GM12891 (cell line): ENCODE data around the gene LOX. TPM values are rescaled to one million over a fixed set of nuclear protein-coding genes. Genes with fewer than 3 reads are reported as not detected.

Experiments
- DNase-seq: peaks from one replicate; pipeline ENCODE4 v3.0.0; 2011; ENCODE audit warnings: low spot score; ENCODE audit not compliant: insufficient read length
- FAIRE-seq: peaks from 2 replicates; lab custom pipeline; 2011; peaks lifted over from hg19 to GRCh38; lab: Jason Lieb, UNC
- PAX5 ChIP-seq: IDR thresholded peaks from 2 replicates; pipeline ENCODE4 v1.6.1; 2011; ENCODE audit warnings: low read length, moderate library complexity, mild to moderate bottlenecking; ENCODE audit not compliant: insufficient read depth, severe bottlenecking
- POLR2A ChIP-seq: IDR thresholded peaks from 2 replicates; pipeline ENCODE4 v1.6.1; 2011; ENCODE audit warnings: low read depth, low read length, control low read depth
- POLR2AphosphoS5 ChIP-seq: IDR thresholded peaks from 2 replicates; pipeline ENCODE4 v1.6.1; 2011; ENCODE audit warnings: low read depth, low read length, control low read depth
- POU2F2 ChIP-seq: IDR thresholded peaks from 2 replicates; pipeline ENCODE4 v1.6.1; 2011; ENCODE audit warnings: low read depth, mild to moderate bottlenecking, control low read depth, low read length, moderate library complexity
- SPI1 ChIP-seq: IDR thresholded peaks from 2 replicates; pipeline ENCODE4 v1.6.1; 2011; ENCODE audit warnings: low read depth, low read length, control low read depth
- TAF1 ChIP-seq: IDR thresholded peaks from 2 replicates; pipeline ENCODE4 v1.6.1; 2011; ENCODE audit warnings: low read depth, low read length, control low read depth
- polyA plus RNA-seq: library from polyadenylated mRNA; unstranded; fragments of >200 nt; gene quantifications from one replicate; pipeline ENCODE4 v1.2.1, GENCODE V29; 2012; ENCODE audit warnings: low read depth, missing spikeins, inconsistent platforms; ENCODE audit not compliant: missing spikeins

LOX gene, protein sequence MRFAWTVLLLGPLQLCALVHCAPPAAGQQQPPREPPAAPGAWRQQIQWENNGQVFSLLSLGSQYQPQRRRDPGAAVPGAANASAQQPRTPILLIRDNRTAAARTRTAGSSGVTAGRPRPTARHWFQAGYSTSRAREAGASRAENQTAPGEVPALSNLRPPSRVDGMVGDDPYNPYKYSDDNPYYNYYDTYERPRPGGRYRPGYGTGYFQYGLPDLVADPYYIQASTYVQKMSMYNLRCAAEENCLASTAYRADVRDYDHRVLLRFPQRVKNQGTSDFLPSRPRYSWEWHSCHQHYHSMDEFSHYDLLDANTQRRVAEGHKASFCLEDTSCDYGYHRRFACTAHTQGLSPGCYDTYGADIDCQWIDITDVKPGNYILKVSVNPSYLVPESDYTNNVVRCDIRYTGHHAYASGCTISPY
- polyA plus RNA-seq, result 0.19 TPM

DNA sequence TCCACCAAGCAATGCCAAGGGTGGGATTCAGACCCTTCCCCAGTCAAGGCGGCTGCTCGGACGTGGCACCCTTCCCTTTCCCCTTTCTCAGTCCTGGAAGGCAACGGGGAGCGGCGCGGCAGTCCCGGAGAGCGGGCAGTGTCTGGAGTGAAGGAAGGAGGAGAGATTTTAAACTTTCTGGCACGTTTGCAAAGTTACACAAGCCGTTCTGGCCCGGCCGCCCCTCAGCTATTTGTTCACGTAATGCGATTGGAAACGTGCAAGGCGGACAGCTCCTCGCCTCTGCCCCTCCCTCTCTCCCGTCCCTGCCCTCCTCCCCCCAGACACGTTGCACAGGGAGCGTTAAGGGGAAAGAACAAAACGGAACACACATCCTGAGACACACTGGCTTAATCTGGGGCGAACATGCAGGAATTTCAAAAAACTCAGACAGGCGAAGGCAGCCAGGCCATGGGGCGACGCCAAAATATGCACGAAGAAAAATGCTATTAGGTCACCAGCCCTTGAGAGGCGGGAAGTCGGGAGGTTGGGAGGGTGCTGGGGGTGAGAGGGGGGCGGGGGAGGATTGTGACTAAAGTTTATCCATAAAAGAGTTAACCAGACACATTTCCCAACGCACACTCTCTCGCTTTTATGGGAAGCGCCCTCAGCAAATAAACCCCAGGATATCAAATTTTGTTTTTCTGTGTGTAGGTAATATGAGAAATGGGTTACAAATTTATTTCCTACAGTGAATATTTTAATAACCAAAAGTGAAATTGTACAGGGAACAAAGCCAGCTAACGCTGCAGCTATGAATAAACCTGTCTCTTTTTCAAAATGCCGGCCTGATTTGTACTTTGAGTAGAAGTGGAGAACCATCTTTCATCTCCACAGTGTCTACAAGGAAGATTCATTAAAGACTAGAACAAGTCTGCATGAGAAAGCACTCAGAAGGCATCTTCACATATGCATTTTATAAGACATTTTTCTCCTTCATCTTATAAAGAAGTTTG lies at the start of gene LOX:
LOX (minus strand) TSS at position 144 of the 995 bp plus-strand sequence. CDS start 274 bp downstream, outside the sequence.
- no peak for TF ChIP-seq POU2F2
- TF ChIP-seq PAX5, result no peak
- no peak for TF ChIP-seq TAF1
- no peak for TF ChIP-seq SPI1
- no peak for TF ChIP-seq POLR2AphosphoS5
- no peak for TF ChIP-seq POLR2A
- DNase-seq (no peak), FAIRE-seq (peak; percentile 52)

GRCh38 chr5:122126756-122127321 lies 48.8 kb upstream of the LOX start:
- DNase-seq, result no peak
- TF ChIP-seq TAF1 (no peak), POU2F2 (no peak), SPI1 (no peak), POLR2A (no peak)
- no peak for FAIRE-seq

GRCh38 chr5:122126177-122126755 lies 48.2 kb upstream of the LOX start:
- FAIRE-seq, result no peak
- no peak for TF ChIP-seq PAX5
- no peak for TF ChIP-seq POLR2AphosphoS5
- no peak for TF ChIP-seq TAF1
- no peak for TF ChIP-seq POU2F2
- TF ChIP-seq POLR2A, result no peak
- no peak for TF ChIP-seq SPI1
- no peak for DNase-seq

DNA sequence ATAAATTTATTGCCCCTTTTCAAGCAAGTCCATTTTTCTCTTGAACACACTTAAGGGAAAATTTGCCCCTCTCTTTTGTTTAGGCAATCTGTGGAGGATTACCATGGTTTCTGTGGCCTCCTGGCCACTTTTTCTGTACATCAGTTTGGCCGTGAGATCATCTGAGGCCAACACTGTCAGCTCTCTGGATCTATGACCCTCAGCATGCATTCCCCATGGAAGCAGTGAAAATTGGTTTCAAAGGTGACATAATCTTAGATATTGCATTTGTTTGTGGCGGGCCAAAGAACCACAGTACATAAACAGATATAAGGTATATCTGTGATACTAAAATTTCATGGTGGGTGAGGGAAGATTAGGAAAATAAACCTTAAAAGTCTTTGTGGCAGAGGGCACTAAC lies 46.7 kb upstream of the LOX start:
- FAIRE-seq, result no peak
- TF ChIP-seq PAX5 (no peak), POLR2A (no peak), TAF1 (no peak), POLR2AphosphoS5 (no peak), POU2F2 (no peak), SPI1 (no peak)

DNA sequence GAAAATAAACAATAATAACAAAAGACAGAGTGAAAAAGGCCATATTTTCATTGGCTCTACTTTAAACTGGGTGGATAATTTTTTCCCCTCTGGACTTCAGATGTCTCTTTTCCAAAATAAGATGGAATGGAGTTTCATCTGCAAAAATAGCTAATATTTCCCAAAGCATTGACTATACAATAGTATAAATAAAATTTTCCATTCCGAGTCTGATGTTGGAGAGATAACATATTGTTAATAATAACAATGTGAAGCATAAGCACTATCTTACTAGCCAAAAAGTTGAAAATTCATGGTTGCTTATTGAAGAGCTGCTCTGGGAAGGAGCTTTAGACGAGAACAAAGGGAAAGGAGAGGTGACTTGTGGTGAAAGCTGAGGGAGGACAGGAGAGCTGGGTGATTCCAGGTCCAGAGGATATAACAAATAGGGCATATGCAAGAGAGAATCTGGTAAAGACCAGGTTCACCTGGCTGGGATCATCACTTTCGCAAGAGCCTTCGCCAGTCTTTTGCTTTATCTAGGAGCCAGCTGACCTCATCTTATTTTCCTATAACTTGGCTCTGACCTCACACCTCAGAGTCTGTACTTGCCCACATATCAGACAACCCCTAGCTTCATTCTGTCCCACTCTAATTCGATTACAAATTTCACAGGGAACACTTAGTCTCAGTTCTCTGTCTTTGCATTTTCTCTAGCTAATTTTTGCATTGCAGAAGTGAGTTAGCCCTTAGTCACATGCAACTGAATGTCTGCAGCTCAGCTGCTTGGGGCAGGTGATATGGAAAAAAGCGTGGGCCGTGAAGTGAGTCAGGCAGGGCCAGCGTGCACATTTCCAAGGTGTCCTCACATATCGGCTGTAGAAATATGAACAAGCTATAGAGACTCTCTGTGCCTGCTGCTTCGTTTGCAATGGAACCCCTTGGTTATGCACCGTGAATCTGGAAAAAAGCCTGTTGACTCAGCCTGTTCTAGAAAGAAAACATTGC lies 43.7 kb upstream of the LOX start:
- FAIRE-seq (no peak), DNase-seq (no peak)
- TF ChIP-seq POLR2A, result no peak
- TF ChIP-seq POLR2AphosphoS5, result no peak
- no peak for TF ChIP-seq SPI1
- TF ChIP-seq PAX5, result no peak
- no peak for TF ChIP-seq POU2F2
- no peak for TF ChIP-seq TAF1

More for the DNA sequence above, 46.7 kb upstream of the LOX start:
- no peak for DNase-seq

DNA sequence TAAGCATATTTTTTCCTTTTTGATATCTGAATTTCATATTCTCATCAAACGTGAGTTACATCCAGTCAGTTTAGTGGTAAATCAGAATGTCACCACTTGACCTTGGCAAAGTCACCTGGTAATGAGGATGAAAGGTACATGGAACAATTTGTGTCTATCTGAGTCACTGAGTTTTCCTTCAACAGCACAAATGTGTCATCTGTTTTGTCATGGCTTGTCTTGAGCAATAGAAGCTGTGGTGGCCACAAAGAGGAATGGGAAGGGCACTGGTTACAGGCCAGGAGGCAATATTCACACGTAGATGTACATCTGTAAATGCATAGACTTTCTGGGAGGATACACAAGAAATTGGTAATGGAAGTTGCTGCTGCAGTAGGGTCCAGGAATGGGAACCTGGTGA lies 42.9 kb upstream of the LOX start:
- TF ChIP-seq POLR2A, result no peak
- TF ChIP-seq POLR2AphosphoS5, result no peak
- TF ChIP-seq POU2F2, result no peak
- no peak for TF ChIP-seq SPI1
- no peak for TF ChIP-seq PAX5
- no peak for TF ChIP-seq TAF1
- FAIRE-seq (no peak), DNase-seq (no peak)

DNA sequence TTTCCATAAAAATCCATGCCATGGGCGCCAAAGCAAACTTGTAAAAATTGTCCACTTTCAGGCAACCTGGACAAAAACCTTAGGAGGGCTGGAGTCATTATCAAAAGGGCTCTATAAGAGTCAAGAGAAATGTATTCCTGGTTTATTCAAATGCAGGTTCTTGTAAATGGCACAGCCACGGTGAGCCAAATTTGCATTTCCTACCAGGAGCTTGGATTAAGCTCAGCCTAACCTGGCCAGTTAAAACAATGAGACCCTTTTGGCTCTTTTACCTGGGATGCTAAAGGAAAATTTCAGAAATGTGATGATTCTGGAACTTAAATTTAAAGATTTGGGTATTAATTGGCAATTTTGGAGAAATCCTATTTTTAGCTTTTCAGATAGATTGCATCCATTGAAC lies 42.4 kb upstream of the LOX start:
- no peak for FAIRE-seq
- no peak for TF ChIP-seq TAF1
- TF ChIP-seq PAX5, result no peak
- no peak for TF ChIP-seq POLR2A
- TF ChIP-seq SPI1, result no peak
- TF ChIP-seq POU2F2, result no peak
- no peak for TF ChIP-seq POLR2AphosphoS5
- no peak for DNase-seq
